HCT116 (cell line): Measurements from ENCODE around the gene PRR35. TPM values are rescaled to one million over a fixed set of nuclear protein-coding genes. Genes with fewer than 3 reads are reported as not detected.

Experiments
- ATAC-seq: fragments of 200-7000 bp; cut with Tn5 transposase; 2 replicates; pipeline ENCODE4 v1.9.1; 2020; ENCODE audit warnings: mild to moderate bottlenecking, moderate library complexity
- BruUV-seq: library from RNA; stranded (reverse); fragments of 400-500 nt; replicated peaks from 2 replicates; lab custom pipeline; 2021; lab: Mats Ljungman, UMichigan
- CTCF ChIA-PET: fragments of 300-600 bp; sonication (Branson Sonifier 250); formaldehyde crosslinking; loops from one replicate; lab custom pipeline; 2021; ENCODE audit warnings: antibody characterized with exemption; lab: Charles Lee
- POLR2A ChIA-PET: fragments of 300-600, 350-600 bp; sonication (Branson Sonifier 250); formaldehyde crosslinking; loops from one replicate; lab custom pipeline; 2021; ENCODE audit warnings: antibody characterized with exemption; lab: Charles Lee
- RAD21 ChIA-PET, 2 experiments: fragments of 300-600 bp; sonication (Branson Sonifier 250); formaldehyde crosslinking; loops; one replicate each; lab custom pipeline; 2023; ENCODE audit warnings: low total read pairs in 2 of 2; ENCODE audit not compliant: uncharacterized antibody in 2 of 2, unreplicated experiment in 2 of 2, low non-redundant PET in 1 of 2; lab: Charles Lee
- DNase-seq: peaks from one replicate; pipeline ENCODE4 v3.0.0-alpha.2; 2010; ENCODE audit warnings: low read depth, low spot score
- H2AFZ ChIP-seq: fragments of 200-600 bp; shearing (Covaris generic), sonication (generic); 2 replicates; pipeline ENCODE4 v1.6.1; 2017; ENCODE audit warnings: low read depth, mixed run types, mixed read lengths, antibody characterized with exemption, low read length; ENCODE audit not compliant: poor library complexity, severe bottlenecking
- H3K27ac ChIP-seq: 2 replicates; pipeline ENCODE4 v1.5.1; 2012; ENCODE audit warnings: low read depth, low read length
- H3K27me3 ChIP-seq: fragments of 200-600 bp; sonication (generic); 2 replicates; pipeline ENCODE4 v1.6.1; 2016; ENCODE audit warnings: mixed run types, low read length, mixed read lengths; ENCODE audit not compliant: insufficient read depth
- H3K36me3 ChIP-seq, 2 experiments: fragments of 200-500 bp in 1 of 2; fragments of 200-600 bp in 1 of 2; sonication (Bioruptor generic) in 1 of 2; sonication (generic) in 1 of 2; 2 replicates each; pipeline versions ENCODE4 v1.5.1 to v1.6.1; 2014 to 2016; ENCODE audit warnings: low read length in 2 of 2, inconsistent platforms in 1 of 2, mixed read lengths in 1 of 2, mixed run types in 1 of 2; ENCODE audit not compliant: insufficient read depth in 2 of 2, control insufficient read depth in 1 of 2
- H3K4me1 ChIP-seq, 2 experiments: fragments of 200-600 bp in 1 of 2; sonication (generic) in 1 of 2; 2 replicates each; pipeline versions ENCODE4 v1.5.1 to v1.6.1; 2012 to 2017; ENCODE audit warnings: low read length in 2 of 2, inconsistent platforms in 1 of 2, mild to moderate bottlenecking in 1 of 2, mixed read lengths in 1 of 2, mixed run types in 1 of 2, moderate library complexity in 1 of 2; ENCODE audit not compliant: insufficient read depth in 2 of 2, control insufficient read depth in 1 of 2
- H3K4me2 ChIP-seq: fragments of 200-600 bp; sonication (generic); 2 replicates; pipeline ENCODE4 v1.6.1; 2017; ENCODE audit warnings: mixed run types, low read length, mixed read lengths
- H3K4me3 ChIP-seq, 2 experiments: fragments of 200-600 bp in 1 of 2; sonication (generic) in 1 of 2; replicated peaks in 1 of 2; 2 replicates each; pipeline ENCODE4 v1.5.1; 2011 to 2016; ENCODE audit warnings: low read length in 2 of 2, control low read depth in 1 of 2, low read depth in 1 of 2, mild to moderate bottlenecking in 1 of 2, mixed read lengths in 1 of 2, mixed run types in 1 of 2
- H3K79me2 ChIP-seq: fragments of 200-600 bp; sonication (generic); 2 replicates; pipeline ENCODE4 v1.6.1; 2017; ENCODE audit warnings: mild to moderate bottlenecking, mixed run types, low read length, moderate library complexity, mixed read lengths; ENCODE audit not compliant: insufficient read depth
- H3K9ac ChIP-seq: fragments of 200-600 bp; sonication (generic); 2 replicates; pipeline ENCODE4 v1.6.1; 2016; ENCODE audit warnings: low read length, mixed read lengths
- H3K9me2 ChIP-seq: fragments of 200-600 bp; sonication (generic), shearing (Covaris generic); 2 replicates; pipeline ENCODE4 v1.6.1; 2017; ENCODE audit warnings: mixed run types, mild to moderate bottlenecking, moderate library complexity; ENCODE audit not compliant: insufficient read depth
- H3K9me3 ChIP-seq, 2 experiments: fragments of 200-500 bp in 1 of 2; fragments of 200-600 bp in 1 of 2; sonication (Bioruptor generic) in 1 of 2; sonication (generic) in 1 of 2; 2 replicates each; pipeline ENCODE4 v1.6.1; 2014 to 2017; ENCODE audit warnings: low read length in 2 of 2, mixed read lengths in 2 of 2, inconsistent platforms in 1 of 2, low read depth in 1 of 2, mild to moderate bottlenecking in 1 of 2, mixed run types in 1 of 2, moderate library complexity in 1 of 2; ENCODE audit not compliant: control insufficient read depth in 1 of 2, insufficient read depth in 1 of 2
- H4K20me1 ChIP-seq: fragments of 200-600 bp; sonication (generic), shearing (Covaris generic); 2 replicates; pipeline ENCODE4 v1.6.1; 2017; ENCODE audit warnings: mixed run types, mild to moderate bottlenecking, moderate library complexity; ENCODE audit not compliant: insufficient read depth
- EGR1 ChIP-seq: IDR thresholded peaks from 2 replicates; pipeline ENCODE4 v1.6.1; 2012; ENCODE audit warnings: low read depth
- ELF1 ChIP-seq: IDR thresholded peaks from 2 replicates; pipeline ENCODE4 v1.6.1; 2012; ENCODE audit warnings: low read depth, borderline replicate concordance
- EZH2 ChIP-seq: fragments of 200-600 bp; sonication (generic); IDR thresholded peaks from 2 replicates; pipeline ENCODE4 v1.6.1; 2017; ENCODE audit warnings: antibody characterized with exemption, mixed run types
- EZH2phosphoT487 ChIP-seq: fragments of 200-600 bp; IDR thresholded peaks from 2 replicates; pipeline ENCODE4 v1.6.1; 2018; ENCODE audit warnings: antibody characterized with exemption, borderline replicate concordance
- FOSL1 ChIP-seq: IDR thresholded peaks from 2 replicates; pipeline ENCODE4 v1.6.1; 2012; ENCODE audit warnings: low read depth
- POLR2AphosphoS5 ChIP-seq: IDR thresholded peaks from 2 replicates; pipeline ENCODE4 v1.6.1; 2011; ENCODE audit warnings: mild to moderate bottlenecking, low read depth, low read length, moderate library complexity
- RAD21 ChIP-seq: IDR thresholded peaks from 2 replicates; pipeline ENCODE4 v1.6.1; 2012; ENCODE audit warnings: low read depth, mild to moderate bottlenecking
- SIN3A ChIP-seq: IDR thresholded peaks from 2 replicates; pipeline ENCODE4 v1.6.1; 2012; ENCODE audit warnings: low read depth
- SP1 ChIP-seq: IDR thresholded peaks from 2 replicates; pipeline ENCODE4 v1.6.1; 2012; ENCODE audit warnings: low read depth
- SRF ChIP-seq: IDR thresholded peaks from 2 replicates; pipeline ENCODE4 v1.6.1; 2012; ENCODE audit warnings: low read depth
- ZFX ChIP-seq: fragments of 450-650 bp; IDR thresholded peaks from 2 replicates; pipeline ENCODE4 v1.6.1; 2017
- ZNF274 ChIP-seq: fragments of 200-500 bp; sonication (Bioruptor generic); IDR thresholded peaks from 2 replicates; pipeline ENCODE4 v1.6.1; 2014; ENCODE audit warnings: mild to moderate bottlenecking, low read depth, low read length, inconsistent platforms
- intact Hi-C: fragments of 100-400 bp; cut with micrococcal nuclease; formaldehyde crosslinking; loops from 2 replicates; pipeline ENCODE4 v1.10.0; 2022
- total RNA-seq: library from RNA; stranded (reverse); gene quantifications from one replicate; pipeline ENCODE4 v1.2.1, GENCODE V29; 2021; ENCODE audit not compliant: unreplicated experiment
- TF ChIP-seq, protein P1 (sequence below), 3 experiments: fragments of 200-600 bp in 1 of 3; sonication (generic) in 1 of 3; IDR thresholded peaks in 2 of 3; conservative IDR thresholded peaks in 1 of 3; 2 replicates each; pipeline ENCODE4 v1.5.1; 2012 to 2017; ENCODE audit warnings: low read depth in 2 of 3, low read length in 2 of 3, antibody characterized with exemption in 1 of 3, borderline replicate concordance in 1 of 3, control low read depth in 1 of 3, mild to moderate bottlenecking in 1 of 3, mixed read lengths in 1 of 3, mixed run types in 1 of 3, moderate library complexity in 1 of 3; ENCODE audit not compliant: insufficient read depth in 1 of 3
- TF ChIP-seq, protein P2 (sequence below): IDR thresholded peaks from 2 replicates; pipeline ENCODE4 v1.6.1; 2012
- TF ChIP-seq, protein P3 (sequence below): IDR thresholded peaks from 2 replicates; pipeline ENCODE4 v1.6.1; 2012; ENCODE audit warnings: low read depth

PRR35 gene
- total RNA-seq, 1 experiment from 2014 or later: not detected

DNA sequence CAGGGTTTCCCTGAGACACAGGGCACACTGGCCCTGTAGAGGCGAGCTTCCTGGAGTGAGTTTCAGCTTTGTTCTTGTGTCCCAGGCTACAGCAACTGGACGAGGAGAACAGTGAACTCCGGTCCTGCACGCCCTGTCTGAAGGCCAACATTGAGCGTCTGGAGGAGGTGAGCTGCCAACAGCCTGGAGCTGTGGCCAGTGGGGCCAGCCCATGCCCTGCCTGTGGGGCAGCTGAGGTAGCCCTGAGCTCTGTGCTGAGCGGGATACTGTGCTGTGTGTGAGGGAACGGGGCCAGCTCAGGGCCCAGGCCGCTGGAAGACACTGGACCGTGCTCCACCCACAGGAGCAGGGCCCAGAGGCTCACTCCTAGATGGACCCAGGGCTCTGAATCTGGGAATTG is 41.3 kb upstream of the PRR35 start:
- H2AFZ ChIP-seq: no peak overlapping the region
- POLR2A ChIA-PET: no interaction called here
- H3K36me3 ChIP-seq: no peaks in the 10 kb centered on the region; a peak in 1 of 4 replicates
- no peak overlapping the region for H3K27ac ChIP-seq
- CTCF ChIA-PET: no interaction called here
- no peaks in the 10 kb centered on the region for H3K79me2 ChIP-seq
- no peaks in the 10 kb centered on the region for H4K20me1 ChIP-seq
- intact Hi-C loops: no loop called here
- no peak overlapping the region for H3K9ac ChIP-seq
- H3K4me3 ChIP-seq: no peak overlapping the region
- ATAC-seq (no peak), DNase-seq (no peak)
- H3K4me1 ChIP-seq: no peaks in the 10 kb centered on the region
- no peaks in the 10 kb centered on the region for H3K9me2 ChIP-seq
- H3K4me2 ChIP-seq: no peak overlapping the region
- RAD21 ChIA-PET: interaction anchor here in 1 of 2 experiments (0.6 kb wide), 1 partner anchor 127 kb away, joined by 3 read pairs; no protein-coding TSS in a partner anchor
- no TSS peak for BruUV-seq
- TF ChIP-seq, protein P1, sequence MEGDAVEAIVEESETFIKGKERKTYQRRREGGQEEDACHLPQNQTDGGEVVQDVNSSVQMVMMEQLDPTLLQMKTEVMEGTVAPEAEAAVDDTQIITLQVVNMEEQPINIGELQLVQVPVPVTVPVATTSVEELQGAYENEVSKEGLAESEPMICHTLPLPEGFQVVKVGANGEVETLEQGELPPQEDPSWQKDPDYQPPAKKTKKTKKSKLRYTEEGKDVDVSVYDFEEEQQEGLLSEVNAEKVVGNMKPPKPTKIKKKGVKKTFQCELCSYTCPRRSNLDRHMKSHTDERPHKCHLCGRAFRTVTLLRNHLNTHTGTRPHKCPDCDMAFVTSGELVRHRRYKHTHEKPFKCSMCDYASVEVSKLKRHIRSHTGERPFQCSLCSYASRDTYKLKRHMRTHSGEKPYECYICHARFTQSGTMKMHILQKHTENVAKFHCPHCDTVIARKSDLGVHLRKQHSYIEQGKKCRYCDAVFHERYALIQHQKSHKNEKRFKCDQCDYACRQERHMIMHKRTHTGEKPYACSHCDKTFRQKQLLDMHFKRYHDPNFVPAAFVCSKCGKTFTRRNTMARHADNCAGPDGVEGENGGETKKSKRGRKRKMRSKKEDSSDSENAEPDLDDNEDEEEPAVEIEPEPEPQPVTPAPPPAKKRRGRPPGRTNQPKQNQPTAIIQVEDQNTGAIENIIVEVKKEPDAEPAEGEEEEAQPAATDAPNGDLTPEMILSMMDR (IDR thresholded peaks at IDR 0.05 in 2 of 3, conservative IDR thresholded peaks at IDR 0.05 in 1 of 3; ENCODE audit: borderline replicate concordance in 1 of 3, insufficient read depth in 1 of 3, low read depth in 2 of 3, low read length in 2 of 3): no peak
- TF ChIP-seq, protein P2, sequence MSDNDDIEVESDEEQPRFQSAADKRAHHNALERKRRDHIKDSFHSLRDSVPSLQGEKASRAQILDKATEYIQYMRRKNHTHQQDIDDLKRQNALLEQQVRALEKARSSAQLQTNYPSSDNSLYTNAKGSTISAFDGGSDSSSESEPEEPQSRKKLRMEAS: no peak
- TF ChIP-seq ZFX: no peak
- no peak for TF ChIP-seq ZNF274
- no peak for TF ChIP-seq SP1
- no peak for TF ChIP-seq ELF1
- TF ChIP-seq SIN3A: no peak
- no peak for TF ChIP-seq RAD21
- TF ChIP-seq EGR1: no peak
- no peak for TF ChIP-seq EZH2phosphoT487
- TF ChIP-seq, protein P3, sequence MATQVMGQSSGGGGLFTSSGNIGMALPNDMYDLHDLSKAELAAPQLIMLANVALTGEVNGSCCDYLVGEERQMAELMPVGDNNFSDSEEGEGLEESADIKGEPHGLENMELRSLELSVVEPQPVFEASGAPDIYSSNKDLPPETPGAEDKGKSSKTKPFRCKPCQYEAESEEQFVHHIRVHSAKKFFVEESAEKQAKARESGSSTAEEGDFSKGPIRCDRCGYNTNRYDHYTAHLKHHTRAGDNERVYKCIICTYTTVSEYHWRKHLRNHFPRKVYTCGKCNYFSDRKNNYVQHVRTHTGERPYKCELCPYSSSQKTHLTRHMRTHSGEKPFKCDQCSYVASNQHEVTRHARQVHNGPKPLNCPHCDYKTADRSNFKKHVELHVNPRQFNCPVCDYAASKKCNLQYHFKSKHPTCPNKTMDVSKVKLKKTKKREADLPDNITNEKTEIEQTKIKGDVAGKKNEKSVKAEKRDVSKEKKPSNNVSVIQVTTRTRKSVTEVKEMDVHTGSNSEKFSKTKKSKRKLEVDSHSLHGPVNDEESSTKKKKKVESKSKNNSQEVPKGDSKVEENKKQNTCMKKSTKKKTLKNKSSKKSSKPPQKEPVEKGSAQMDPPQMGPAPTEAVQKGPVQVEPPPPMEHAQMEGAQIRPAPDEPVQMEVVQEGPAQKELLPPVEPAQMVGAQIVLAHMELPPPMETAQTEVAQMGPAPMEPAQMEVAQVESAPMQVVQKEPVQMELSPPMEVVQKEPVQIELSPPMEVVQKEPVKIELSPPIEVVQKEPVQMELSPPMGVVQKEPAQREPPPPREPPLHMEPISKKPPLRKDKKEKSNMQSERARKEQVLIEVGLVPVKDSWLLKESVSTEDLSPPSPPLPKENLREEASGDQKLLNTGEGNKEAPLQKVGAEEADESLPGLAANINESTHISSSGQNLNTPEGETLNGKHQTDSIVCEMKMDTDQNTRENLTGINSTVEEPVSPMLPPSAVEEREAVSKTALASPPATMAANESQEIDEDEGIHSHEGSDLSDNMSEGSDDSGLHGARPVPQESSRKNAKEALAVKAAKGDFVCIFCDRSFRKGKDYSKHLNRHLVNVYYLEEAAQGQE: no peak
- TF ChIP-seq FOSL1: no peak
- TF ChIP-seq SRF: no peak
- TF ChIP-seq EZH2: no peak
- no peak for TF ChIP-seq POLR2AphosphoS5
- H3K27me3 ChIP-seq: no peaks in the 10 kb centered on the region
- H3K9me3 ChIP-seq: no peaks in the 10 kb centered on the region
